Upper lobe of left lung (tissue), 4 donors: ENCODE results near the gene CPN1.

Experiments
- CTCF ChIP-seq, 6 experiments: fragments of 450-650 bp in 4 of 6; fragments of 200-600 bp in 2 of 6; sonication (generic) in 2 of 6; IDR thresholded peaks; one replicate each; pipeline ENCODE4 v1.5.1; 2016 to 2019; ENCODE audit warnings: antibody characterized with exemption in 6 of 6
- EP300 ChIP-seq, 4 donors: sonication (generic); formaldehyde crosslinking; IDR thresholded peaks; one replicate each; pipeline ENCODE4 v1.5.1; 2017; ENCODE audit warnings: antibody characterized with exemption in 4 of 4, control low read depth in 2 of 4
- POLR2A ChIP-seq, 4 donors: fragments of 450-650 bp; IDR thresholded peaks; one replicate each; pipeline ENCODE4 v1.5.1; 2016 to 2017; ENCODE audit warnings: antibody characterized with exemption in 4 of 4, mild to moderate bottlenecking in 2 of 4
- POLR2AphosphoS5 ChIP-seq, 2 donors: sonication (generic); formaldehyde crosslinking; IDR thresholded peaks; one replicate each; pipeline ENCODE4 v1.5.1; 2017; ENCODE audit warnings: antibody characterized with exemption in 2 of 2

- no peak for TF ChIP-seq CTCF (IDR thresholded peaks at IDR 0.05)
- no peak for TF ChIP-seq POLR2A (IDR thresholded peaks at IDR 0.05)
- no peak for TF ChIP-seq POLR2AphosphoS5 (IDR thresholded peaks at IDR 0.05)
- TF ChIP-seq EP300 (IDR thresholded peaks at IDR 0.05): no peak
Measured at GRCh38 chr10:100045592-100045991, 36.1 kb downstream of the CPN1 start.
